Naive thymus-derived CD4-positive, alpha-beta T cell (primary cell): ENCODE measurements around the gene NECAP2. TPM values are rescaled to one million over a fixed set of nuclear protein-coding genes. Genes with fewer than 3 reads are reported as not detected.
A peak's percentile ranks its signal among the peaks of the same experiment; 100 is the strongest.
"Not testable (repeated sequence)": the region's sequence is repeated elsewhere in the genome, so short reads cannot be mapped to it uniquely, and the experiment has no call there.

ENCODE experiments used
- ATAC-seq: fragments of 150-1000 bp; cut with Tn5 transposase; 2 replicates; pipeline ENCODE4 v1.10.0; 2021; ENCODE audit warnings: mild to moderate bottlenecking, moderate library complexity
- CTCF ChIA-PET: fragments of 350-600 bp; sonication (Branson Sonifier 250); formaldehyde crosslinking; loops from one replicate; lab custom pipeline; 2021; ENCODE audit warnings: antibody characterized with exemption; lab: Charles Lee
- POLR2A ChIA-PET: fragments of 350-600 bp; sonication (Branson Sonifier 250); formaldehyde crosslinking; loops from one replicate; lab custom pipeline; 2021; ENCODE audit warnings: antibody characterized with exemption, inconsistent platforms; lab: Charles Lee
- DNase-seq, 9 donors: peaks; one replicate each; pipeline versions ENCODE4 v3.0.0 to v3.0.0-alpha.2; 2020 to 2022; ENCODE audit warnings: mixed read lengths in 1 of 9
- H3K27ac ChIP-seq: one replicate; pipeline ENCODE4 v1.7.0; 2013; ENCODE audit warnings: mild to moderate bottlenecking, low read depth, low read length, moderate library complexity
- H3K27me3 ChIP-seq, 2 donors: one replicate each; pipeline ENCODE4 v1.7.0; 2013; ENCODE audit warnings: low read length in 2 of 2, mild to moderate bottlenecking in 2 of 2, moderate library complexity in 2 of 2; ENCODE audit not compliant: control insufficient read depth in 2 of 2, insufficient read depth in 2 of 2
- H3K36me3 ChIP-seq, 3 experiments: 1 replicate in 2 of 3; 2 replicates in 1 of 3; pipeline ENCODE4 v1.7.0; 2013; ENCODE audit warnings: low read length in 3 of 3, mild to moderate bottlenecking in 3 of 3, moderate library complexity in 1 of 3; ENCODE audit not compliant: insufficient read depth in 3 of 3, control insufficient read depth in 2 of 3
- H3K4me1 ChIP-seq, 2 donors: one replicate each; pipeline ENCODE4 v1.7.0; 2013; ENCODE audit warnings: low read length in 2 of 2, mild to moderate bottlenecking in 2 of 2, moderate library complexity in 1 of 2; ENCODE audit not compliant: control insufficient read depth in 2 of 2, insufficient read depth in 2 of 2
- H3K4me3 ChIP-seq: 2 replicates; pipeline ENCODE4 v1.7.0; 2013; ENCODE audit warnings: mild to moderate bottlenecking, low read length
- H3K9me3 ChIP-seq, 3 experiments: 1 replicate in 2 of 3; 2 replicates in 1 of 3; pipeline ENCODE4 v1.7.0; 2013; ENCODE audit warnings: low read length in 3 of 3; ENCODE audit not compliant: control insufficient read depth in 2 of 3
- H3K27ac Mint-ChIP-seq, 9 donors: one replicate each; pipeline ENCODE4 v1.8.0; 2020 to 2022; ENCODE audit warnings: mixed read lengths in 9 of 9, mild to moderate bottlenecking in 8 of 9, moderate library complexity in 5 of 9, inconsistent platforms in 2 of 9
- H3K27me3 Mint-ChIP-seq, 5 donors: one replicate each; pipeline ENCODE4 v1.8.0; 2021 to 2022; ENCODE audit warnings: mixed read lengths in 5 of 5, mild to moderate bottlenecking in 1 of 5
- H3K36me3 Mint-ChIP-seq, 5 donors: one replicate each; pipeline ENCODE4 v1.8.0; 2020 to 2022; ENCODE audit warnings: mixed read lengths in 5 of 5, mild to moderate bottlenecking in 3 of 5, inconsistent platforms in 1 of 5
- H3K4me1 Mint-ChIP-seq, 7 donors: one replicate each; pipeline ENCODE4 v1.8.0; 2020 to 2022; ENCODE audit warnings: mixed read lengths in 7 of 7, mild to moderate bottlenecking in 3 of 7, inconsistent platforms in 1 of 7
- H3K4me3 Mint-ChIP-seq, 10 donors: one replicate each; pipeline ENCODE4 v1.8.0; 2020 to 2022; ENCODE audit warnings: mild to moderate bottlenecking in 10 of 10, mixed read lengths in 10 of 10, moderate library complexity in 6 of 10, inconsistent platforms in 2 of 10
- H3K9me3 Mint-ChIP-seq, 11 donors: one replicate each; pipeline ENCODE4 v1.8.0; 2020 to 2022; ENCODE audit warnings: mixed read lengths in 11 of 11, mild to moderate bottlenecking in 4 of 11, inconsistent platforms in 1 of 11, moderate library complexity in 1 of 11
- intact Hi-C, 2 donors: fragments of 100-400 bp; cut with micrococcal nuclease; formaldehyde crosslinking; loops; one replicate each; pipeline ENCODE4 v1.15.1; 2023
- polyA plus RNA-seq, 2 donors: library from polyadenylated mRNA; unstranded; fragments of 300-500 nt; fragmentation: Illumina TruSeq; gene quantifications; one replicate each; pipeline ENCODE4 v1.2.3, GENCODE V29; 2021
- total RNA-seq, 6 experiments: library from RNA in 5 of 6; stranded (reverse) in 5 of 6; gene quantifications; 1 replicate in 5 of 6; 2 replicates in 1 of 6; pipeline ENCODE4 v1.2.3 and lab custom pipeline; 2021 to 2026

The NECAP2 gene
- total and polyA plus RNA-seq, 7 experiments from 2014 or later, result 98.2 to 264 (median 157) TPM

GRCh38 chr1:16493731-16494130 lies 53.2 kb downstream of the NECAP2 start:
- H3K9me3 Mint-ChIP-seq, H3K27me3 ChIP-seq, H3K4me3 Mint-ChIP-seq, H3K27me3 Mint-ChIP-seq, H3K4me3 ChIP-seq, POLR2A ChIA-PET, DNase-seq, H3K9me3 ChIP-seq, ATAC-seq, H3K4me1 ChIP-seq, H3K36me3 ChIP-seq, CTCF ChIA-PET, H3K27ac ChIP-seq, H3K36me3 Mint-ChIP-seq: not testable (repeated sequence)
- intact Hi-C loops, result loop anchor here in 1 of 2 donors (10.0 kb wide), 1 partner anchor 969 kb away; the partner anchor contains the start of genes CASP9 and DNAJC16
- Mint-ChIP-seq H3K4me1 (peaks cover 0 to 21% (median 14%) of the 10 kb centered on the region in 7 donors), H3K27ac (peak overlapping the region in 2 of 9 donors; percentile 7 to 25)

DNA sequence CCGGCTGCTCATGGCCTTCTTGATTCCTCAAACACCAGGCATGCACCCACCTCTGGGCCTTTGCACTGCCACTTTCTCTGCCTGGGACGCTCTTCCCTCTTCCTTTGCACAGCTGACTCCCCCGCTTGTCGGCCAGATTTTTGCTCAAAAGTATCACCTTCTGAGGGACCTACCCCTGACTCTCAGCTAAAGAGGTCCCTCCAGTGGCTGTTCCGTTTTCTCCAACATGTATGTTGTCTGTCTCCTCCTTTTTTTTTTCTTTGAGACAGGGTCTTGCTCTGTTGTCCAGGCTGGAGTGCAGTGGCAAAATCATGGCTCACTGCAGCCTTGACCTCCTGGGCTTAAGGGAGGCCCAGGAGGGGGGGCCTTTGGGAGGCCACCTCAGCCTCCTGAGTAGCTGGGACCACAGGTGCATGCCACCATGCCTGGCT lies 57.0 kb downstream of the NECAP2 start:
- peak overlapping the region; percentile 56 for H3K27ac ChIP-seq
- H3K27me3 ChIP-seq, H3K9me3 Mint-ChIP-seq, H3K4me1 ChIP-seq, H3K9me3 ChIP-seq, H3K36me3 Mint-ChIP-seq, H3K4me3 ChIP-seq, H3K27me3 Mint-ChIP-seq, ATAC-seq, H3K36me3 ChIP-seq: not testable (repeated sequence)
- Mint-ChIP-seq H3K4me3 (peak overlapping the region; percentile 77 to 90 (median 86)), H3K4me1 (peaks cover 9 to 33% (median 21%) of the 10 kb centered on the region in 7 donors), H3K27ac (peak overlapping the region in 8 of 9 donors; percentile 36 to 88 (median 78))
- intact Hi-C loops, result loop anchor here (5.0 to 10.0 kb wide), 6 partner anchors 130 to 973 kb away; partner anchors contain the start of genes CASP9 (in 1 of the 2), CPLANE2 (in 1 of the 2), DNAJC16 (in 1 of the 2) and SZRD1 (in 1 of the 2)
- CTCF ChIA-PET, result interaction anchor here (0.8 kb wide), 1 partner anchor 53 kb away, joined by 3 read pairs; no protein-coding TSS in a partner anchor
- POLR2A ChIA-PET, result interaction anchor here (0.7 to 1.7 kb wide), 4 partner anchors 9 to 828 kb away, joined by 3 to 6 read pairs (median 4); no protein-coding TSS in a partner anchor
- peak in 1 of 9 donors; percentile 14 for DNase-seq

GRCh38 chr1:16498047-16498446 lies 57.5 kb downstream of the NECAP2 start:
- H3K36me3 Mint-ChIP-seq, CTCF ChIA-PET, DNase-seq, H3K4me1 ChIP-seq, H3K4me3 ChIP-seq, H3K9me3 Mint-ChIP-seq, H3K27me3 ChIP-seq, H3K27me3 Mint-ChIP-seq, H3K36me3 ChIP-seq, H3K9me3 ChIP-seq, ATAC-seq: not testable (repeated sequence)
- peak overlapping the region; percentile 56 for H3K27ac ChIP-seq
- peaks cover 9 to 29% (median 20%) of the 10 kb centered on the region in 7 donors for H3K4me1 Mint-ChIP-seq
- intact Hi-C loops, result loop anchor here (2.0 to 10.0 kb wide), 8 partner anchors 15 to 973 kb away; partner anchors contain the start of genes CASP9 (in 1 of the 2), CPLANE2 (in 1 of the 2), DNAJC16 (in 1 of the 2) and NECAP2 (in 1 of the 2)
- peak overlapping the region; percentile 77 to 90 (median 86) for H3K4me3 Mint-ChIP-seq
- peak overlapping the region in 8 of 9 donors; percentile 36 to 88 (median 78) for H3K27ac Mint-ChIP-seq
- POLR2A ChIA-PET, result interaction anchor here (0.8 to 1.7 kb wide), 4 partner anchors 9 to 407 kb away, joined by 3 to 4 read pairs (median 3); no protein-coding TSS in a partner anchor

- intact Hi-C loops, result loop anchor here (1.0 to 10.0 kb wide), 11 partner anchors 14 to 974 kb away; partner anchors contain the start of genes NECAP2 (in 2 of the 2), SZRD1 (in 2 of the 2), CASP9 (in 1 of the 2) and CPLANE2 (in 1 of the 2)
- H3K9me3 ChIP-seq, result no peaks in the 10 kb centered on the region
- DNase-seq (peak; percentile 64 to 91 (median 74)), ATAC-seq (peak; percentile 94)
- ChIA-PET CTCF (interaction anchor here (1.6 kb wide), 1 partner anchor 59 kb away, joined by 9 read pairs; the partner anchor contains the start of gene NECAP2), POLR2A (interaction anchor here (1.0 to 1.7 kb wide), 3 partner anchors 10 to 59 kb away, joined by 3 to 4 read pairs (median 4); partner anchors contain the start of gene NECAP2)
- H3K4me3 ChIP-seq, result peak overlapping the region; percentile 83
- Mint-ChIP-seq H3K4me3 (peak overlapping the region; percentile 83 to 95 (median 88)), H3K36me3 (peaks cover 0 to 1% (median 0%) of the 10 kb centered on the region in 5 donors), H3K9me3 (no peaks in the 10 kb centered on the region), H3K27ac (peak overlapping the region in 6 of 9 donors; percentile 38 to 85 (median 78)), H3K27me3 (peaks cover 0 to 9% (median 0%) of the 10 kb centered on the region in 5 donors), H3K4me1 (peaks cover 9 to 27% (median 20%) of the 10 kb centered on the region in 7 donors)
- peak overlapping the region; percentile 56 for H3K27ac ChIP-seq
- no peaks in the 10 kb centered on the region for H3K36me3 ChIP-seq
- no peaks in the 10 kb centered on the region for H3K4me1 ChIP-seq
- no peaks in the 10 kb centered on the region for H3K27me3 ChIP-seq
Observed at GRCh38 chr1:16498573-16499413, 58.3 kb downstream of the NECAP2 start.

GRCh38 chr1:16500466-16500865 lies 59.9 kb downstream of the NECAP2 start:
- peak overlapping the region in 1 of 9 donors; percentile 59 for H3K27ac Mint-ChIP-seq
- intact Hi-C loops, DNase-seq, H3K9me3 Mint-ChIP-seq, H3K4me3 ChIP-seq, H3K36me3 Mint-ChIP-seq, H3K9me3 ChIP-seq, H3K27me3 ChIP-seq, ATAC-seq, H3K36me3 ChIP-seq, H3K4me1 ChIP-seq, H3K27ac ChIP-seq: not testable (repeated sequence)
- peaks cover 9 to 25% (median 20%) of the 10 kb centered on the region in 7 donors for H3K4me1 Mint-ChIP-seq
- peaks cover 0 to 13% (median 0%) of the 10 kb centered on the region in 5 donors for H3K27me3 Mint-ChIP-seq
- peak overlapping the region; percentile 20 to 95 (median 89) for H3K4me3 Mint-ChIP-seq
- ChIA-PET CTCF (interaction anchor here (1.6 kb wide), 1 partner anchor 60 kb away, joined by 9 read pairs; the partner anchor contains the start of gene NECAP2), POLR2A (interaction anchor here (0.6 to 1.2 kb wide), 3 partner anchors 12 to 57 kb away, joined by 3 to 4 read pairs (median 3); partner anchors contain the start of gene RNU1-1)

- Mint-ChIP-seq H3K4me1 (peaks cover 9 to 25% (median 20%) of the 10 kb centered on the region in 7 donors), H3K4me3 (peak overlapping the region in 9 of 10 donors; percentile 13 to 95 (median 41)), H3K27me3 (peaks cover 0 to 13% (median 0%) of the 10 kb centered on the region in 5 donors), H3K27ac (peak overlapping the region in 1 of 9 donors; percentile 63)
- H3K36me3 Mint-ChIP-seq, H3K27ac ChIP-seq, ATAC-seq, CTCF ChIA-PET, H3K36me3 ChIP-seq, H3K27me3 ChIP-seq, H3K4me3 ChIP-seq, H3K9me3 Mint-ChIP-seq, intact Hi-C loops, H3K9me3 ChIP-seq, DNase-seq, H3K4me1 ChIP-seq: not testable (repeated sequence)
- POLR2A ChIA-PET, result interaction anchor here (1.2 kb wide), 1 partner anchor 13 kb away, joined by 3 read pairs; the partner anchor contains the start of gene RNU1-1
Observed at GRCh38 chr1:16500975-16501374, 60.5 kb downstream of the NECAP2 start.
